HUES6 (cell line): ENCODE results near the gene CCDC85C.

ENCODE experiments used
- H3K27ac ChIP-seq: 2 replicates; pipeline ENCODE4 v1.7.0; 2013; ENCODE audit warnings: low read depth, mild to moderate bottlenecking, low read length, inconsistent platforms
- H3K27me3 ChIP-seq: 2 replicates; pipeline ENCODE4 v1.6.1; 2013; ENCODE audit warnings: low read length; ENCODE audit not compliant: control insufficient read depth, insufficient read depth
- H3K36me3 ChIP-seq: 2 replicates; pipeline ENCODE4 v1.6.1; 2013; ENCODE audit warnings: low read length; ENCODE audit not compliant: control insufficient read depth, insufficient read depth
- H3K4me1 ChIP-seq: 2 replicates; pipeline ENCODE4 v1.6.1; 2013; ENCODE audit warnings: low read length; ENCODE audit not compliant: control insufficient read depth, insufficient read depth
- H3K4me3 ChIP-seq: 2 replicates; pipeline ENCODE4 v1.5.1; 2013; ENCODE audit warnings: low read depth, low read length
- H3K9ac ChIP-seq: one replicate; pipeline ENCODE4 v1.6.1; 2013; ENCODE audit warnings: mild to moderate bottlenecking, low read length
- H3K9me3 ChIP-seq: 2 replicates; pipeline ENCODE4 v1.6.1; 2013; ENCODE audit warnings: low read depth, low read length; ENCODE audit not compliant: control insufficient read depth, insufficient read depth

Gene CCDC85C

GRCh38 chr14:99511421-99512109, 92.4 kb downstream of the CCDC85C start:
- peaks cover 48% of the 10 kb centered on the region for H3K36me3 ChIP-seq
- H3K9me3 ChIP-seq, result no peaks in the 10 kb centered on the region
- H3K4me3 ChIP-seq, result no peak overlapping the region
- H3K27ac ChIP-seq, result no peak overlapping the region
- H3K9ac ChIP-seq, result no peak overlapping the region
- H3K27me3 ChIP-seq, result no peaks in the 10 kb centered on the region
- H3K4me1 ChIP-seq, result 0 out of 2 replicates have a peak, but pooled peaks cover 3% of the 10 kb centered on the region

- Histone ChIP-seq H3K4me1 (0 out of 2 replicates have a peak, but pooled peaks cover 3% of the 10 kb centered on the region), H3K27me3 (no peaks in the 10 kb centered on the region), H3K36me3 (peaks cover 58% of the 10 kb centered on the region), H3K9me3 (no peaks in the 10 kb centered on the region), H3K27ac (no peak overlapping the region), H3K4me3 (no peak overlapping the region), H3K9ac (no peak overlapping the region)
These were observed 93.4 kb downstream of the CCDC85C start for GRCh38 chr14:99510556-99511139.

GRCh38 chr14:99509871-99510555, 94.0 kb downstream of the CCDC85C start:
- Histone ChIP-seq H3K9me3 (no peaks in the 10 kb centered on the region), H3K36me3 (peaks cover 64% of the 10 kb centered on the region), H3K9ac (no peak overlapping the region), H3K27me3 (no peaks in the 10 kb centered on the region), H3K4me3 (no peak overlapping the region), H3K4me1 (0 out of 2 replicates have a peak, but pooled peaks cover 3% of the 10 kb centered on the region), H3K27ac (no peak overlapping the region)

- peaks cover 70% of the 10 kb centered on the region for H3K36me3 ChIP-seq
- no peaks in the 10 kb centered on the region for H3K9me3 ChIP-seq
- no peak overlapping the region for H3K4me3 ChIP-seq
- no peak overlapping the region for H3K27ac ChIP-seq
- peaks cover 5% of the 10 kb centered on the region; the same call in 1 of the 2 replicates for H3K4me1 ChIP-seq
- H3K9ac ChIP-seq, result no peak overlapping the region
- no peaks in the 10 kb centered on the region for H3K27me3 ChIP-seq
These were observed 94.9 kb downstream of the CCDC85C start for GRCh38 chr14:99508896-99509629.

- Histone ChIP-seq H3K4me3 (no peak overlapping the region), H3K9ac (no peak overlapping the region), H3K27me3 (no peaks in the 10 kb centered on the region), H3K4me1 (peaks cover 15% of the 10 kb centered on the region), H3K36me3 (peaks cover 78% of the 10 kb centered on the region), H3K27ac (no peak overlapping the region), H3K9me3 (no peaks in the 10 kb centered on the region)
These were observed 96.0 kb downstream of the CCDC85C start for GRCh38 chr14:99507860-99508640.

- H3K27ac ChIP-seq, result no peak overlapping the region
- H3K9ac ChIP-seq, result no peak overlapping the region
These were observed 97.7 kb downstream of the CCDC85C start for GRCh38 chr14:99506276-99506675.

GRCh38 chr14:99505089-99505488, 98.9 kb downstream of the CCDC85C start:
- H3K9ac ChIP-seq, result no peak overlapping the region
- no peaks in the 10 kb centered on the region for H3K27me3 ChIP-seq
- peaks cover 97% of the 10 kb centered on the region for H3K36me3 ChIP-seq
- H3K9me3 ChIP-seq, result no peaks in the 10 kb centered on the region
- H3K4me1 ChIP-seq, result peaks cover 21% of the 10 kb centered on the region
- no peak overlapping the region for H3K27ac ChIP-seq
- no peak overlapping the region for H3K4me3 ChIP-seq

More at GRCh38 chr14:99506276-99506675, 97.7 kb downstream of the CCDC85C start:
- H3K4me3 ChIP-seq, result no peak overlapping the region
- no peaks in the 10 kb centered on the region for H3K27me3 ChIP-seq
- H3K36me3 ChIP-seq, result peaks cover 86% of the 10 kb centered on the region
- no peaks in the 10 kb centered on the region for H3K9me3 ChIP-seq
- peaks cover 24% of the 10 kb centered on the region for H3K4me1 ChIP-seq

GRCh38 chr14:99503848-99504453, 100.1 kb downstream of the CCDC85C start:
- H3K4me1 ChIP-seq, result peaks cover 21% of the 10 kb centered on the region
- H3K4me3 ChIP-seq, result no peak overlapping the region
- no peaks in the 10 kb centered on the region for H3K9me3 ChIP-seq
- no peaks in the 10 kb centered on the region for H3K27me3 ChIP-seq
- no peak overlapping the region for H3K9ac ChIP-seq
- H3K27ac ChIP-seq, result 0 out of 2 replicates have a peak overlapping the region, but pooled peaks have one; percentile 43
- H3K36me3 ChIP-seq, result peaks cover 90% of the 10 kb centered on the region

- Histone ChIP-seq H3K4me1 (peaks cover 21% of the 10 kb centered on the region), H3K27ac (0 out of 2 replicates have a peak overlapping the region, but pooled peaks have one; percentile 43), H3K36me3 (peaks cover 87% of the 10 kb centered on the region), H3K4me3 (no peak overlapping the region), H3K9ac (peak overlapping the region; percentile 16), H3K9me3 (no peaks in the 10 kb centered on the region), H3K27me3 (no peaks in the 10 kb centered on the region)
These were observed 101.0 kb downstream of the CCDC85C start for GRCh38 chr14:99502989-99503421.

GRCh38 chr14:99497894-99498293, 106.1 kb downstream of the CCDC85C start:
- H3K27ac ChIP-seq, result no peak overlapping the region
- peaks cover 82% of the 10 kb centered on the region for H3K36me3 ChIP-seq
- peaks cover 8% of the 10 kb centered on the region for H3K4me1 ChIP-seq
- H3K9me3 ChIP-seq, result no peaks in the 10 kb centered on the region
- no peaks in the 10 kb centered on the region for H3K27me3 ChIP-seq
- no peak overlapping the region for H3K4me3 ChIP-seq
- H3K9ac ChIP-seq, result no peak overlapping the region
